Sigmoid colon (tissue), 4 donors: ENCODE data around the gene THAP4.

Experiments
- POLR2AphosphoS5 ChIP-seq, 4 donors: sonication (generic); formaldehyde crosslinking; IDR thresholded peaks; one replicate each; pipeline ENCODE4 v1.6.1; 2017; ENCODE audit warnings: antibody characterized with exemption in 4 of 4
- TF ChIP-seq, protein P1 (sequence below), 4 experiments: fragments of 450-650 bp in 3 of 4; fragments of 200-600 bp in 1 of 4; IDR thresholded peaks; one replicate each; pipeline ENCODE4 v1.5.1; 2016 to 2019; ENCODE audit warnings: antibody characterized with exemption in 4 of 4, mild to moderate bottlenecking in 3 of 4, moderate library complexity in 2 of 4

DNA sequence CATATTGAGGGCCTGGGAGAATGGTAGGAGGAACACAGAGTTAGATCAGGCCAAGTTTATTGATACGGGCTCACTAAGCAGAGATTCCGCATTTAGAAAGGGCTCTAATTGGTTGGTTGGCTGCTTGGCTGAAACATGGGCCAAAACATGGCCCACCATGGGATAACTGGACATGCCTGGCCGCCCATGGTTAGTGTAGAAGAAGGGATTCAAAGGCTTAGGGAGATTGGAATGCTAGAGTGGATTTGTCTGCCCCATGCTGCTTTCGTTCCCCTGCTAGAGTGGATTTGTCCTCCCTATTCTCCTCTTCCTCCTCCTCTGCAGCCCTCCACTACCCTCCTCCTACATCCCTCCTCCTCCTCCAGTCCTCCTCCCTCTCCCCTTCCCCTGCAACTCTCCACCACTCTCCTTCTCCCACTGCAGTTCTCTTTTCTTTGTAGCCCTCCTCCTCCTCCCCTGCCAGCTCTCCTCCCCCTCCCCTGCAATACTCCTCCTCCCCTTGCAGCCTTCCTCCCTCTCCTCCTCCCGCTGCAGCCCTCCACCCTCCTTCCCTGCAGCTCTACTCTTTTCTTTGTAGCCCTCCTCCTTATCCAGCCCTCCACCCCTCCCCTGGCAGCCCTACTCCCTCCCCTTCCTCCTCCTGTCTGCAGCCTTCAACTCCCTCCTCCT lies 61.2 kb downstream of the THAP4 start:
- TF ChIP-seq, protein P1, sequence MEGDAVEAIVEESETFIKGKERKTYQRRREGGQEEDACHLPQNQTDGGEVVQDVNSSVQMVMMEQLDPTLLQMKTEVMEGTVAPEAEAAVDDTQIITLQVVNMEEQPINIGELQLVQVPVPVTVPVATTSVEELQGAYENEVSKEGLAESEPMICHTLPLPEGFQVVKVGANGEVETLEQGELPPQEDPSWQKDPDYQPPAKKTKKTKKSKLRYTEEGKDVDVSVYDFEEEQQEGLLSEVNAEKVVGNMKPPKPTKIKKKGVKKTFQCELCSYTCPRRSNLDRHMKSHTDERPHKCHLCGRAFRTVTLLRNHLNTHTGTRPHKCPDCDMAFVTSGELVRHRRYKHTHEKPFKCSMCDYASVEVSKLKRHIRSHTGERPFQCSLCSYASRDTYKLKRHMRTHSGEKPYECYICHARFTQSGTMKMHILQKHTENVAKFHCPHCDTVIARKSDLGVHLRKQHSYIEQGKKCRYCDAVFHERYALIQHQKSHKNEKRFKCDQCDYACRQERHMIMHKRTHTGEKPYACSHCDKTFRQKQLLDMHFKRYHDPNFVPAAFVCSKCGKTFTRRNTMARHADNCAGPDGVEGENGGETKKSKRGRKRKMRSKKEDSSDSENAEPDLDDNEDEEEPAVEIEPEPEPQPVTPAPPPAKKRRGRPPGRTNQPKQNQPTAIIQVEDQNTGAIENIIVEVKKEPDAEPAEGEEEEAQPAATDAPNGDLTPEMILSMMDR (IDR thresholded peaks at IDR 0.05) = no peak
- no peak for TF ChIP-seq POLR2AphosphoS5 (IDR thresholded peaks at IDR 0.05)
